Measurements from ENCODE around the gene FSCN2.

- TF ChIP-seq POLR2AphosphoS5 (IDR thresholded peaks at IDR 0.05) (no peak), POLR2A (IDR thresholded peaks at IDR 0.05) (no peak)
- TF ChIP-seq, protein P1, sequence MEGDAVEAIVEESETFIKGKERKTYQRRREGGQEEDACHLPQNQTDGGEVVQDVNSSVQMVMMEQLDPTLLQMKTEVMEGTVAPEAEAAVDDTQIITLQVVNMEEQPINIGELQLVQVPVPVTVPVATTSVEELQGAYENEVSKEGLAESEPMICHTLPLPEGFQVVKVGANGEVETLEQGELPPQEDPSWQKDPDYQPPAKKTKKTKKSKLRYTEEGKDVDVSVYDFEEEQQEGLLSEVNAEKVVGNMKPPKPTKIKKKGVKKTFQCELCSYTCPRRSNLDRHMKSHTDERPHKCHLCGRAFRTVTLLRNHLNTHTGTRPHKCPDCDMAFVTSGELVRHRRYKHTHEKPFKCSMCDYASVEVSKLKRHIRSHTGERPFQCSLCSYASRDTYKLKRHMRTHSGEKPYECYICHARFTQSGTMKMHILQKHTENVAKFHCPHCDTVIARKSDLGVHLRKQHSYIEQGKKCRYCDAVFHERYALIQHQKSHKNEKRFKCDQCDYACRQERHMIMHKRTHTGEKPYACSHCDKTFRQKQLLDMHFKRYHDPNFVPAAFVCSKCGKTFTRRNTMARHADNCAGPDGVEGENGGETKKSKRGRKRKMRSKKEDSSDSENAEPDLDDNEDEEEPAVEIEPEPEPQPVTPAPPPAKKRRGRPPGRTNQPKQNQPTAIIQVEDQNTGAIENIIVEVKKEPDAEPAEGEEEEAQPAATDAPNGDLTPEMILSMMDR (IDR thresholded peaks at IDR 0.05) = no peak
Observed at GRCh38 chr17:81524865-81525159, 3.4 kb upstream of the FSCN2 start.

Measured in breast epithelium (tissue), 3 donors.